ENCODE results near the gene ZNF844.
"Not testable (repeated sequence)": the region's sequence is repeated elsewhere in the genome, so short reads cannot be mapped to it uniquely, and the experiment has no call there.

The ZNF844 gene

DNA sequence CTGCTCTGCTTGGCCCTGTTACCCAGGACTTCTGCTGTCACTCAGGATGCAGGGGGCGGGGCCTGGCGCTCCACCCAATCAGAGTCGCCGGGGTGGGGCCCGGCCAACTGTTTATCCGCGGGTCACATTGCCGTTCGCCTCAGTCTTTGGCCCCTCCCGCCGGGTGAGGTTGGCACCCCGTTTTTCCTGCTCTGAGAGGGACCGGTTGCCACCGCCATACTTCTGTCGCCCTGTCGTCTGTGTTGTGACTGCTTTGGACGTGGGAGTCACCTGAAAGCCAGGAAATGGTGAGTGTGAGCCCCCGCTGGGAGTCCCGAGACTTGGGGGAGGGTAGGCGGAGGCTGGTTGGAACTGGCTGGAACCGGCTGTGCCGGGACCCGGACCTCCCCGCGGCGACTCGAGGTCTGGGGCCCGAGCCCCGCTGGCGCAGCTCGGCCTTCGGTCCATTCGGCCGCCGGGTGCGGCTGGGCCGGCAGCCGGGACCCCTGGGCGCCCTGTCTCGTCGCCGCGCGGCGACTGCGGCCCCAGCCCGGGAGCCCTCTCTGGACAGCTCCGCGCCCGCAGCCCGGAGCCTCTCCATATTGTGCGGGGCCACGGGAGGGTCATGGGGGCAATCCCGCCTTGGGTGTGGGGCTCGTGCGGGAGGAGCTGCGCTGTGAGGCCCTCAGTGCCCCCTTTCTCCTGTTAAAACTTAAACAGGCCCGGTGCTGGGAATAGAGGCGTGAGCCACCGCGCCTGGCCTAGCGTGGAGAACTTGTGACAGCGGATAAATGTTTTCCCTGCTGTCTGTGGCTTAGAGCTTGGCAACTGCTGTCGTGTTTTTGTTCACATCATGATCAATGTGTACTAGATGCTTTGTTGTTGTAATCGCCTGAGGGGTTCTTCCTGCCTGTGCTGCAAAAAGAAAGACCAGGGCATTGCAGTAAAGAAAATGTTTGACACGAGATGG is at the start of gene ZNF844:
ZNF844 (plus strand) TSS at position 142 of the 949 bp plus-strand sequence; CDS start at position 285, 143 bp downstream.
- DNase-seq, result peak; percentile 55 to 58

DNA sequence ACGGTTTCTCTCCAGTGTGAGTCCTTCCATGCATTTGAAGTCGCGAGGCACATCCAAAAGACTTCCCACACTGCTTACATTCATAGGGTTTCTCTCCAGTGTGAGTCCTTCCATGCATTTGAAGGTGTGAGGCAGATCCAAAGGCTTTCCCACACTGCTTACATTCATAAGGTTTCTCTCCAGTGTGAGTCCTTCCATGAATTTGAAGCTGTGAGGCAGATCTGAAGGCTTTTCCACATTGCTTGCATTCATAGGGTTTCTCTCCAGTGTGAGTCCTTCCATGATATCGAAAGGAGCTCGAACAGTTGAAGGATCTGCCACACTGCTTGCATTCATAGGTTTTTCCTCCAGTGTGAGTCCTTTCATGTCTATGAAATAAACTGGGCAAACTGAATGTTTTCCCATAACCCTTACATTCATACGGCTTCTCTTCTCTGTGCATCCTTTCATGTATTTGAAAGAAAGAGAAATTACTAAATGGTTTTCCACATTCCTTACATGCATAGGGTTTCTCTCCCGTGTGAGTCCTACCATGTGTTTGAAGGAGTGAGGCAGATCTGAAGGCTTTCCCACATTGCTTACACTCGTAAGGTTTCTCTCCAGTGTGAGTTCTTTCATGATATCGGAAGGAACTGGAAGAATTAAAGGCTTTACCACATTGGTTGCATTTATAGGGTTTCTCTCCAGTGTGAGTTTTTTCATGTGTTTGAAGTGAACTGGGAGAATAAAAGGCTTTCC is 49.3 kb upstream of the ZNF844 start:
- DNase-seq, result no peak

DNA sequence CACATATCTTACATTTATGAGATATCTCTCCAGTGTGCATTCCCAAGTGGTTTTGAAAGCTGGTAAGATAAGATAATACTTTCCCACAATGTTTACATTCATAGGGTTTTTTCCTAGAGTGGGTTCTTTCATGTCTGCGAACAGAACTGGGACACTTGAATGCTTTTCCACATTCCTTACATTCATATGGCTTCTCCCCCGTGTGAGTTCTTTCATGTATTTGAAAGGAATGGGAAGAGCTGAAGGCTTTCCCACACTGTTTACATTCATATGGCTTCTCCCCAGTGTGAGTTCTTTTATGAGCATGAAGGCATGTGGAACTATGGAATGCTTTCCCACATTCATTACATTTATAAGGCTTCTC is 48.8 kb upstream of the ZNF844 start:
- no peak for DNase-seq

DNA sequence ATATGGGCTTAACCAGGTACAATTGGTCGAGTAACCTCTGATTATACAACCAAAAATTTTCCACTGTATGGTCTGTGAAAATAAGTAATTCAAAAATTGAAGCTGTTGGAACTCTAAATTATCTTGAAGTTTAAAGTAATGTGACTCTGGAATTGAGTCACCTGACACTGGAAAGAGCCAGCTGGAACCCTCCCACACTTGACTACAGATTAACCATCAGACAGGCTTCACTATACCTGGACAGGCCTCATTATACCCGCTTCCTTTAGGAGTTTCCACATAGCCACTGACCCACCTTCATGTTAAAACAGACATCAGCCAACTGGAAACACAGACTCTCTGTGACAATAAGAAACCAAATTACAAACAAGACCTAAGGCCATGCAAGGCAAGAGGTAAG is 30.3 kb upstream of the ZNF844 start:
- DNase-seq, result no peak

DNA sequence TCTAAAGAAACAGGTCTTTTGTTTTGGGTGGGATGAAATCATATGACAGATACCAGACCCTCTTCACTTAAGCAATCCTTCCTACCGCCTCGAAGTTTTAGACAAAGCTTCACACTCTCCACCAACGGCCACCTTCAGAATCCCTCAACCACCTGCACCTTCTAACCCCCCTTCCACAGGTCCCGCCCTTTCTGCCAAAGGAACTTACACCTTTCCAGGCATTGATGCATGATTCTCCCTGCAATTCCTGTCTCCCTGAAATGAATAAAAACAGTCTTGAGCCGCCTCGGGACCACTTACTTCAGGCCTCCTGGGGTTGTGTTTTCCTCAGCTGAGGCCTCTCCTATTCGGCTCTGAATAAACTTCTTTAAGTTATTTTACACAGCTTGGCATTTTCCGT is 29.9 kb upstream of the ZNF844 start:
- no peak for DNase-seq

DNA sequence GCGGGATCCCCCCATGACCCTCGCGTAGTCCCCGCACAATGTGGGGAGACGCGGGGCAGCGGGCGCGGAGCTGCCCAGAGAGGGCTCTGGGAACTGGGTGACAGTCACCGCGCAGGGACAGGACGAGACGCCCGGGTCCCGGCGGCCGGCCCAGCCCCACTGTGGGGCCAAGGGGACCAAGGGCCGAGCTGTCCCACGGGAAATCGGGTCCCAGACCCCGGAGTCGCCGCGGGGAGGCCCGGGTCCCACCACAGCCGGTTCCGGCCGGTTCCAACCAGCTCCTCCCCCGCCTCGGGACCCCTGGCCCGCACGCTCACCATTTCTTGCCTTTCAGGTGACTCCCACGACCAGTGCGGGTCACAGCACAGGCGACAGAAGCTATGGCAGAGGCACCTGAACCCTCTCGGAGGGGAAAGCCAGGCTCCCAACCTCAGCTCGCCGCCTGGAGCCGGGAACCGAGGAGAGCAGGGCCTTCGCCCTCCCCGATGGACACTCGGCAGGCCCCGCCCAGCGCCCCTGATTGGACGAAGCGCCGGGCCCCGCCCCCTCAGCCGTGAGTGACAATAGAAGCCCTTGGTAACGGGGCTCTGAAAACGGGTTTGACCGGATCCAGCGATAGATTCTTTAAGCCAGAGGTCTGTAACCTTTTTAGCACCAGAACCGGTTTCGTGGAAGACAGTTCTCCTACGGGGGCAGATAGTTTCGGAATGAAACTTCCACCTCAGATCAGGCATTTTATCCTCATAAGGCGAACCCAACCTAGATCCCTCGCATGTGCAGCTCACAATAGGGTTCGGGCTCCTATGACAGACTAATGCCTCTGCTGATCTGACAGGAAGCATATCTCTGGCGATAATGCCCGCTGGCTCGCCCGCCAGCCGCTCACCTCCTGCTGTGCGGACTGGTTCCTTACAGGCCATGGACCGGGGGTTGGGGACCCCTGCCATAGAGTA is 29.0 kb upstream of the ZNF844 start, which contains the start of gene ZNF433:
ZNF433 (minus strand) TSS at position 460 of the 953 bp plus-strand sequence; CDS start at position 320, 140 bp downstream.
- peak; percentile 55 to 60 for DNase-seq

DNA sequence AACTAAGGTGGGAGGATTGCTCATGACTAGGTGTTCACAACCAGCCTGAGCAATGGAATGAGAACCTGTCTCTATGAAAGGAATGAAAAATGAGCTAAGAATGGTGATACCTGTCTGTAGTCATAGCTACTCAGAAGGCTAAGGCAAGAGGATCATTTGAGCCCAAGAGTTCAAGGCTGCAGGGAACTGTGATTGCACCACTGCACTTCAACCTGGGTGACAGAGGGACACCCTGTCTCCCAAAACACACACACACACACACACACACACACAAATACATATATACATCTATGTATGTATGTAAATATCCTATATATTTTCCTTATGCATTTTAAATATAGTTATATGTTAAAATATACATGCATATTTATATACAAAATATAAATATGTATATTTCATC is 21.6 kb upstream of the ZNF844 start:
- DNase-seq, result no peak

DNA sequence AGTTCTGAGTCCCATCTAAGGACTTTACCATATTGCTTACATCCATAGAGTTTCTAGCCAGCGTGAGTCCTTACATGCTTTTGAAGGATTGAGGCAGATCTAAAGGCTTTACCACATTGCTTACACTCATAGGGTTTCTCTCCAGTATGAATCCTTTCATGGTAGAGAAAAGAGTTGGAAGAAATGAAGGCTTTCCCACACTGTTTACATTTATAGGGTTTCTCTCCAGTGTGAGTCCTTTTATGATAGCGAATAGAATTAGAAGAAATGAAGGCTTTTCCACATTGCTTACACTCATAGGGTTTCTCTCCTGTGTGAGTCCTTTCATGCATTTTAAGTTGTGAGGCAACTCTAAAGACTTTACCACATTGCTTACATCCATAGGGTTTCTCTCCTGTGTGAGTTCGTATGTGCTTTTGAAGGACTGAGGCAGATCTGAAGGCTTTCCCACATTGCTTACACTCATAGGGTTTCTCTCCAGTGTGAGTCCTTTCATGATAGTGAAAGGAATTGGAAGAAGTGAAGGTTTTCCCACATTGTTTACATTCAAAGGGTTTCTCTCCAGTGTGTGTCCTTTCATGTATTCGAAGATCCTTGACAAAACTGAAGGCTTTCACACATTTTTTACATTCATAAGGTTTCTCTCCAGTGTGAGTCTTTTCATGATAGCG is 20.6 kb upstream of the ZNF844 start:
- no peak for DNase-seq

DNA sequence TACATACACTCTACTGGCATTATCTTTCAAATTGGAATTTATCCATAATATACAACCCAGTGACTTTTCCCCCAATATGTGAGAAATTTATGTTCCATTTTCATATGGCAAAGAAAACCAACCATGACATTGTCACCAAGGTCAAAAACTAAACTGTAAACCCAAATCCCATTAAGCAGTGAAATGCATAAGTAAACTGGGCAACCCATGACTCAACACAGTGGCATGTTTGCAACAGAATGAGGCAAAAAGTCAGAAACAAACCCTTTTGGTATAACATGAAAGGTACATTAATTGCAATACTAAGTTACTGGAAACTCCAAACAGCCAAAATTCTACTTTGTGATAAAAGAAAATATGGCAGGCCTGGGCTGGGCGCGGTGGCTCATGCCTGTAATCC is 16.7 kb upstream of the ZNF844 start:
- no peak for DNase-seq

DNA sequence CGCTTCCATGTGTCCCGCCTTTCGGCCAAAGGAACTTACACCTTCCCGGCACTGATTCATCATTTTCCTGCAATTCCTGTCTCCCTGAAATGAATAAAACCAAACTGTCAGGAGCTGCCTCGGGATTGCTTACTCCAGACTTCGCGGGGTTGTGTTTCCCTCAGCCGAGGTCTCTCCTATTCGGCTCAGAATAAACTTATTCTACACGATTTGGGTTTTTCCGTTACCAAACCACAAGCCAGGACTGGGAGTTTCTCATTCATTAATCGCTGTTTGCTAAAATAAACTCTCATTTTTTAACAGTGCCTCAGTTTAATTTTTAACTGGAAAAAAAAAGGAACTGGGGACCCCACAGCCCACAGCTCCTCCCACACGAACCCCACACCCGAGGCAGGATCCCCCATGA is 12.4 kb upstream of the ZNF844 start:
- DNase-seq, result no peak

DNA sequence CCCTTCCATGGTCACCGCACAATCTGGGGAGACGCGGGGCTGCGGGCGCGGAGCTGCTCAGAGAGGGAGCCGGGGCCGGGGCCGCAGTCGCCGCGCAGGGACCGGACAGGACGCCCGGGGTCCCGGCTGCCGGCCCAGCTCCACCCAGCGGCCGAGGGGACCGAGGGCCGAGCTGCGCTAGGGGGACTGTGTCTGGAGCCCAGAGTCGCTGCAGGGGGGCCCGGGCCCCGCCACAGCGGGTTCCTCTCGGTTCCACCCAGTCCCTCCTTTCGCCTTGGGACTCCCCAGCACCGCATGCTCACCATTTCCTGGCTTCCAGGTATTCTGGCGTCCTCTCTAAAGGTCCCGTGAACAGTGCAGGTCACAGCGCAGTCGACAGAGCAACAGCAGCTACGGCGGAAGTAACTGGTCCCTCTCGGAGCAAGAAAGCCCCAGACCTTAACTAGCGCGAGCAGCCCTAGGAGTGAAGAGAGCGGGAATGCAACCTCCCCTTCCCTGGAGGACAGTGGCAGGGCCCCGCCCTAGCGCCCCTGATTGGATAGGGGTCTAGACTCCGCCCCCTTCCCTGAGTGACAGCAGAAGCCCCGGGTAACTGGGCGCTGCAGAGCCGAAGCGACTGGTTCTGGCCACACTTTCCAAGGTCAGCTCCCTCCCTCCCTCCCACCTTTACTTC is 11.9 kb upstream of the ZNF844 start, which contains the start of gene ZNF878:
ZNF878 (minus strand) TSS at position 465 of the 673 bp plus-strand sequence; CDS start at position 305, 160 bp downstream.
- peak; percentile 24 to 29 for DNase-seq

DNA sequence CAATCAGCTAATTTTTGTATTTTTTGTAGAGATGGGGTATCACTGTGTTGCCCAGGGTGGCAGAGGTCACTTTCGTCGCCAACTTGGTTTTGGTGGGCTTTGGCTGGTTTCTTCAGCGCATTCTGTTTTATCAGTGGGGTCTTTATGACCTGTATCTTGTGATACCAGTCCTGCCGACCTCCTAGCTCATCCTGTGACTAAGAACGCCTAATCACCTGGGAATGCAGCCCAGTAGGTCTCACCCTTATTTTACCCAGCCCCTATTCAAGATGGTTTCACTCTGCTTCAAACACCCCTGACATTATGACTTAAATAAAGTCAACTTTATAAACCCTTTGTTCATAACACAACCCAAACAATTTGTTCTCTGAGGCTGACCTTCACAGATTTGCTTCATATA is 8.7 kb upstream of the ZNF844 start:
- DNase-seq, result no peak

DNA sequence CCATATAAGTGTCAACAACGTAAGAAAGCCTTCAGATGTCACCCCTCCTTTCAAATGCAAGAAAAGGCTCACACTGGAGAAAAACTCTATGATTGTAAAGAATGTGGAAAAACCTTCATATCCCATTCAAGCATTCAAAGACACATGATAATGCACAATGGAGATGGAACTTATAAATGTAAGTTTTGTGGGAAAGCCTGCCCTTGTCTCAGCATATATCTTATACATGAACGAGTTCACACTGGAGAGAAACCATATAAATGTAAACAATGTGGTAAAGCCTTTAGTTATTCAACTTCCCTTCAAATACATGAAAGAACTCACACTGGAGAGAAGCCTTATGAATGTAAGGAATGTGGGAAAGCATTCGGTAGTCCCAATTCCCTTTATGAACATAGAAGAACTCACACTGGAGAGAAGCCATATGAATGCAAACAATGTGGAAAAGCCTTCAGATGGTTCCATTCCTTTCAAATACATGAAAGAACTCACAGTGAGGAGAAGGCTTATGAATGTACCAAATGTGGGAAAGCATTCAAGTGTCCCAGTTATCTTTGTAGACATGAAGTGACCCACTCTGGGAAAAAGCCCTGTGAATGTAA is 11.1 kb downstream of the ZNF844 start:
- DNase-seq, result no peak

DNA sequence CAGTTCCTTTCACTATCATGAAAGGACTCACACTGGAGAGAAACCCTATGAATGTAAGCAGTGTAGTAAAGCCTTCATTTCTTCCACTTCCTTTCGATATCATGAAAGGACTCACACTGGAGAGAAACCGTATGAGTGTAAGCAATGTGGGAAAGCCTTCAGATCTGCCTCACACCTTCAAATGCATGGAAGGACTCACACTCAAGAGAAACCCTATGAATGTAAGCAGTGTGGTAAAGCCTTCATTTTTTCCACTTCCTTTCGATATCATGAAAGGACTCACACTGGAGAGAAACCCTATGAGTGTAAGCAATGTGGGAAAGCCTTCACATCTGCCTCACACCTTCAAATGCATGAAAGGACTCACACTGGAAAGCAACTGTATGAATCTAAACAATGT is 11.8 kb downstream of the ZNF844 start:
- DNase-seq, result not testable (repeated sequence)

DNA sequence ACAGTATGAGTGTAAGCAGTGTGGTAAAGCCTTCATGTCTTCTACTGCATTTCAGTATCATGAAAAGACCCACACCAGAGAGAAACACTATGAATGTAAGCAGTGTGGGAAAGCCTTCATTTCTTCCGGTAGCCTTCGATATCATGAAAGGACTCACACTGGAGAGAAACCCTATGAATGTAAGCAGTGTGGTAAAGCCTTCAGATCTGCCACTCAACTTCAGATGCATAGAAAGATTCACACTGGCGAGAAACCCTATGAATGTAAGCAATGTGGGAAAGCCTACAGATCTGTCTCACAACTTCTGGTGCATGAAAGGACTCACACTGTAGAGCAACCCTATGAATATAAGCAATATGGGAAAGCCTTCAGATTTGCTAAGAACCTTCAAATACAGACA is 12.8 kb downstream of the ZNF844 start:
- no peak for DNase-seq

DNA sequence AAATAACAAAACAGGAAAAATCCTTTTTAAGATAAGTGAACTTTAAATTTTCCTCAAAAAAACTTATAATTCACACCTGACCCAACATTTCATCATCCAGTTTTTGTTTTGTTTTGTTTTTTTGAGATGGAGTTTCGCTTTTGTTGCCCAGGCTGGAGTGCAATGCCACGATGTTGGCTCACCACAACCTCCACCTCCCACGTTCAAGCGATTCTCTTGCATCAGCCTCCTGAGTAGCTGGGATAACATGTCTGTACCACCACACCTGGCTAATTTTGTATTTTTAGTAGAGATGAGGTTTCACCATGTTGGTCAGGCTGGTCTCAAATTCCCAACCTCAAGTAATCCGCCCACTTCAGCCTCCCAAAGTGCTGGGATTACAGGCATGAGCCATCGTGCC is 18.8 kb downstream of the ZNF844 start:
- DNase-seq, result not testable (repeated sequence)

DNA sequence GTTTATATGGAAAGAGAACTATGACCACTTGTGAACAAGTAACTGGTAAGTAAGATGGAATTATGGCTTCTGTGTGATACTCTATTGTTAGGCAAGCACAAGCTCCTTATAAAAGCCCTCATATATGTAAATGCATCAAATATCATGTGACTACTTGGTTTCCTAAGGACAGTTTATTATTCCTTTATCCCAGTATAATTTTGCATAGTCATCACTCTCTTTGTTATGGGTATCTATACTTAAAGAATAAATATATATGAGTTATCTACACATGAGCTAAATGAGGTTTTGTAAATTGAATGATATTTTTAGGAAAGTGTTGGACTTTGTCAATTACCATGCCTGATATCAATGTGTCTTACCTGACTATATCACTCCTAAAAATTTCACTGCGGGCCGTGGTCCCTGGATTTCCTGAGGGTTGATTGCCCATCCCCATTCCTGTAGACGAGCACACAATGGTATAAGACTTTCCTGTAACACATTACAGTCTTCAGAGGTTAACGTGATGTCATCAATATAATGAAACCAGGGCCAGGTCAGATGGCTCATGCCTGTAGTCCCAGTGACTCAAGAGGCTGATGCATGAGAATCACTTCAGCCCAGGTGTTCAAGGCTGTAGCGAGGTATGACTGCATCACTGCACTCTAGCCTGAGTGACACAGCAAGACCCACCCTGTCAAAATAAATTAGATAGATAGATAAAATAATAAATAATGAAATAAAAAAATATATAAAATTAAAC is 20.7 kb downstream of the ZNF844 start:
- DNase-seq, result no peak

DNA sequence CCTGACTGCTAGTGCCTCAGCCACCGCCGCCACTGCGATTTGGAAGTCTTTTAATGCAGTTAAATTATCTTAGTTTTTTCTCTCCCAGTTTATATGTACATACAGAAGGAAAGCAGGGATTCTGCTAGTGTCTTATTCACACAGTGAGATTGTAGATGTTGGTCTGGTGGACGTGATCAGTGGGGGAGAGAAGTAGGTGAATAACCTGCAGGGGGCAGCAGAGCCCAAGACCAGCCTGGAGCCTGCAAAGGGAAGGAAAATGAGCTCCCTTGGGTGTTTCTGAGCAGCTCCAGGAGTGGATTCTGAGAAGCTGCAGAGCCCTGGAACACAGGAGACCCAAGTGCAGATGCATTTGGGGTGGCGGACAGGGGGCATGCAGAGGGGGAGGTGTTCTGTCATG is 26.3 kb downstream of the ZNF844 start:
- peak; percentile 47 to 48 for DNase-seq

DNA sequence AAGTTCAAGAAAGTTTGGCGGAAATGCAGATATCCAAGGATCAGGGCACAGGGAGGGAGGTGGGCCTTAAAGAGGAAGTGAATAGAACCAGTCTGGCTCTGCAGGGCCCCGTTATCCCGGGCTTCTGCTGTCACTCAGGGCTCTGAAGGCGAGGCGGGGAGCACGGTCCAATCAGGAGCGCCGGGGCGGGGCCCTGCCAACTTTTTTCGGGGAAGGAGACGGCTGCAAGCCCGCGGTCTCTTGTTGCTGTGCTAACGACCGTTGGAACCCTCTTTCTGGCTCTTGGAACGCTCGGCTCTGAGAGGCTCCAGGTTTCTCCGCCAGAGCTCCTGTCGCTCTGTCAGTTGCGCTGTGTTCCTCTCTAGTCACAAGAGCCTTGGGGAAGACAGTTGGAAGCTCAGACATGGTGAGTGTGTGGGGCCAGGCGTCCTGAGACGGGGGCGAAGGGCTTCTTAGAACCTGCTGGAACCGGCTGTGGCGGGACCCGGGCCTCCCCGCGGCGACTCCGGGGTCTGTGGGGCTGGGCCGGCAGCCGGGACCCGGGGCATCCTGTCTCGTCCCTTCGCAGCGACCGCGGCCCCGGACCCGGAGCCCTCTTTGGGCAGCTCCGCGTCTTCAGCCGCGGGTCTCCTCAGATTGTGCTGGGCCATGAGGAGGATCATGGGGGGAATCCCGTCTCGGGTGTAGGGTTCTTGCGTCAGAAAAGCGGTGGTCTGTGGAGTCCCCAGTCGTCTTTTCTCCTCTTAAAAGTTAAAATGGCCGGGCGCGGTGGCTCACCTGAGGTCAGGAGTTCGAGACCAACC is 27.7 kb downstream of the ZNF844 start:
- DNase-seq, result peak; percentile 22 to 34
